OCI-LY1 (cell line): ENCODE data around the gene FMNL3.
A peak's percentile ranks its signal among the peaks of the same experiment; 100 is the strongest.

Source experiments
- H2AFZ ChIP-seq: fragments of 200-600 bp; sonication (generic), shearing (Covaris generic); 2 replicates; pipeline ENCODE4 v1.6.0; 2014; ENCODE audit warnings: antibody characterized with exemption, mild to moderate bottlenecking, low read length
- H3F3A ChIP-seq: fragments of 200-600 bp; sonication (generic), shearing (Covaris generic); 2 replicates; pipeline ENCODE4 v1.6.0; 2014; ENCODE audit warnings: mild to moderate bottlenecking, antibody characterized with exemption, low read length, moderate library complexity; ENCODE audit not compliant: insufficient read depth
- H3K27ac ChIP-seq: fragments of 200-600 bp; sonication (generic); 2 replicates; pipeline ENCODE4 v1.5.1; 2014; ENCODE audit warnings: low read length, mixed run types, mild to moderate bottlenecking, low read depth; ENCODE audit not compliant: poor library complexity, severe bottlenecking
- H3K27me3 ChIP-seq: fragments of 200-600 bp; sonication (generic); 2 replicates; pipeline ENCODE4 v1.6.0; 2014; ENCODE audit warnings: antibody characterized with exemption, mild to moderate bottlenecking, low read length, moderate library complexity; ENCODE audit not compliant: insufficient read depth
- H3K36me3 ChIP-seq: fragments of 200-600 bp; sonication (generic); 2 replicates; pipeline ENCODE4 v1.6.1; 2014; ENCODE audit warnings: mild to moderate bottlenecking, antibody characterized with exemption, low read length, moderate library complexity, mixed read lengths; ENCODE audit not compliant: insufficient read depth
- H3K4me1 ChIP-seq: fragments of 200-600 bp; sonication (generic); 2 replicates; pipeline ENCODE4 v1.5.1; 2014; ENCODE audit warnings: mild to moderate bottlenecking, low read length, moderate library complexity; ENCODE audit not compliant: insufficient read depth, severe bottlenecking
- H3K4me2 ChIP-seq: fragments of 200-600 bp; sonication (generic), shearing (Covaris generic); 2 replicates; pipeline ENCODE4 v1.6.1; 2014; ENCODE audit warnings: low read length
- H3K4me3 ChIP-seq: fragments of 200-600 bp; sonication (generic); 2 replicates; pipeline ENCODE4 v1.5.1; 2014; ENCODE audit warnings: low read length, low read depth, mild to moderate bottlenecking, mixed read lengths; ENCODE audit not compliant: poor library complexity, severe bottlenecking
- H3K79me2 ChIP-seq: fragments of 200-600 bp; shearing (Covaris generic); 2 replicates; pipeline ENCODE4 v1.6.1; 2016; ENCODE audit warnings: mixed run types, low read length, mixed read lengths; ENCODE audit not compliant: insufficient read depth
- H3K9ac ChIP-seq: fragments of 200-600 bp; sonication (generic), shearing (Covaris generic); 2 replicates; pipeline ENCODE4 v1.6.1; 2014; ENCODE audit warnings: mild to moderate bottlenecking, low read length, mixed read lengths
- H3K9me2 ChIP-seq: fragments of 200-600 bp; sonication (generic), shearing (Covaris generic); 2 replicates; pipeline ENCODE4 v1.6.1; 2014; ENCODE audit warnings: low read depth, mild to moderate bottlenecking, low read length, mixed read lengths
- H3K9me3 ChIP-seq: fragments of 200-600 bp; shearing (Covaris generic); 2 replicates; pipeline ENCODE4 v1.6.1; 2014; ENCODE audit warnings: low read length, mixed read lengths
- H4K20me1 ChIP-seq: fragments of 200-600 bp; sonication (generic), shearing (Covaris generic); 2 replicates; pipeline ENCODE4 v1.6.0; 2016; ENCODE audit warnings: mild to moderate bottlenecking, low read length; ENCODE audit not compliant: insufficient read depth
- EZH2 ChIP-seq: fragments of 200-600 bp; sonication (generic), shearing (Covaris generic); IDR thresholded peaks from 2 replicates; pipeline ENCODE4 v1.8.0; 2017; ENCODE audit warnings: borderline replicate concordance, mixed run types, mild to moderate bottlenecking, antibody characterized with exemption, low read length, moderate library complexity, mixed read lengths
- TF ChIP-seq, protein P1 (sequence below): fragments of 200-600 bp; sonication (generic), shearing (Covaris generic); IDR thresholded peaks from 2 replicates; pipeline ENCODE4 v1.5.1; 2017; ENCODE audit warnings: mild to moderate bottlenecking, antibody characterized with exemption, low read length, moderate library complexity, mixed read lengths

Gene FMNL3

GRCh38 chr12:49646331-49646830, 60.8 kb downstream of the FMNL3 start:
- Histone ChIP-seq H4K20me1 (no peaks in the 10 kb centered on the region), H3K36me3 (no peaks in the 10 kb centered on the region), H3K4me3 (no peak overlapping the region), H3K9me2 (no peaks in the 10 kb centered on the region), H3K27ac (no peak overlapping the region), H3K9ac (no peak overlapping the region), H3K4me1 (no peaks in the 10 kb centered on the region), H3K9me3 (no peaks in the 10 kb centered on the region), H3F3A (no peaks in the 10 kb centered on the region), H3K79me2 (no peaks in the 10 kb centered on the region), H2AFZ (no peak overlapping the region), H3K4me2 (no peak overlapping the region), H3K27me3 (no peaks in the 10 kb centered on the region)
- TF ChIP-seq, protein P1, sequence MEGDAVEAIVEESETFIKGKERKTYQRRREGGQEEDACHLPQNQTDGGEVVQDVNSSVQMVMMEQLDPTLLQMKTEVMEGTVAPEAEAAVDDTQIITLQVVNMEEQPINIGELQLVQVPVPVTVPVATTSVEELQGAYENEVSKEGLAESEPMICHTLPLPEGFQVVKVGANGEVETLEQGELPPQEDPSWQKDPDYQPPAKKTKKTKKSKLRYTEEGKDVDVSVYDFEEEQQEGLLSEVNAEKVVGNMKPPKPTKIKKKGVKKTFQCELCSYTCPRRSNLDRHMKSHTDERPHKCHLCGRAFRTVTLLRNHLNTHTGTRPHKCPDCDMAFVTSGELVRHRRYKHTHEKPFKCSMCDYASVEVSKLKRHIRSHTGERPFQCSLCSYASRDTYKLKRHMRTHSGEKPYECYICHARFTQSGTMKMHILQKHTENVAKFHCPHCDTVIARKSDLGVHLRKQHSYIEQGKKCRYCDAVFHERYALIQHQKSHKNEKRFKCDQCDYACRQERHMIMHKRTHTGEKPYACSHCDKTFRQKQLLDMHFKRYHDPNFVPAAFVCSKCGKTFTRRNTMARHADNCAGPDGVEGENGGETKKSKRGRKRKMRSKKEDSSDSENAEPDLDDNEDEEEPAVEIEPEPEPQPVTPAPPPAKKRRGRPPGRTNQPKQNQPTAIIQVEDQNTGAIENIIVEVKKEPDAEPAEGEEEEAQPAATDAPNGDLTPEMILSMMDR, result no peak
- TF ChIP-seq EZH2, result no peak

GRCh38 chr12:49645146-49646039, 61.8 kb downstream of the FMNL3 start:
- Histone ChIP-seq H3K27me3 (no peaks in the 10 kb centered on the region; the same call in 1 of the 2 replicates), H3K4me1 (no peaks in the 10 kb centered on the region), H4K20me1 (no peaks in the 10 kb centered on the region), H2AFZ (no peak overlapping the region), H3K27ac (no peak overlapping the region), H3K9me2 (no peaks in the 10 kb centered on the region), H3K4me2 (no peak overlapping the region), H3K36me3 (no peaks in the 10 kb centered on the region), H3K4me3 (no peak overlapping the region), H3K9ac (no peak overlapping the region), H3F3A (no peaks in the 10 kb centered on the region), H3K9me3 (no peaks in the 10 kb centered on the region), H3K79me2 (no peaks in the 10 kb centered on the region)
- TF ChIP-seq, protein P1, result no peak
- TF ChIP-seq EZH2, result no peak

- H3K4me3 ChIP-seq, result no peak overlapping the region
- no peaks in the 10 kb centered on the region; the same call in 1 of the 2 replicates for H3K27me3 ChIP-seq
- H3K4me2 ChIP-seq, result no peak overlapping the region
- H3K9me2 ChIP-seq, result no peaks in the 10 kb centered on the region
- no peaks in the 10 kb centered on the region for H3F3A ChIP-seq
- no peaks in the 10 kb centered on the region for H4K20me1 ChIP-seq
- no peaks in the 10 kb centered on the region for H3K36me3 ChIP-seq
- H3K9ac ChIP-seq, result no peak overlapping the region
- H3K79me2 ChIP-seq, result no peaks in the 10 kb centered on the region
- no peak overlapping the region for H3K27ac ChIP-seq
- no peaks in the 10 kb centered on the region for H3K9me3 ChIP-seq
- H3K4me1 ChIP-seq, result no peaks in the 10 kb centered on the region
- H2AFZ ChIP-seq, result no peak overlapping the region
- no peak for TF ChIP-seq EZH2
- TF ChIP-seq, protein P1, result peak; percentile 97
These were observed 62.6 kb downstream of the FMNL3 start for GRCh38 chr12:49644620-49644994.
